HepG2 (cell line): ENCODE data around the gene OR10P1. TPM values are rescaled to one million over a fixed set of nuclear protein-coding genes. Genes with fewer than 3 reads are reported as not detected.
A peak's percentile ranks its signal among the peaks of the same experiment; 100 is the strongest.

ENCODE experiments used
- ATF7 ChIP-seq, 2 experiments: fragments of 450-650 bp in 1 of 2; sonication (generic) in 1 of 2; formaldehyde crosslinking in 1 of 2; IDR thresholded peaks; 2 replicates each; pipeline versions ENCODE4 v1.4.0 to v1.6.1; 2016 to 2020; ENCODE audit warnings: antibody characterized with exemption in 1 of 2, mild to moderate bottlenecking in 1 of 2, missing genetic modification reagents in 1 of 2
- ATM ChIP-seq: fragments of 450-650 bp; IDR thresholded peaks from 2 replicates; pipeline ENCODE4 v1.7.1; 2017; ENCODE audit warnings: mild to moderate bottlenecking, borderline replicate concordance
- CAMTA2 ChIP-seq: sonication (generic); formaldehyde crosslinking; IDR thresholded peaks from 2 replicates; pipeline ENCODE4 v1.4.0; 2020; ENCODE audit warnings: mild to moderate bottlenecking, missing genetic modification reagents, borderline replicate concordance
- CEBPB ChIP-seq: IDR thresholded peaks from 2 replicates; pipeline ENCODE4 v1.6.1; 2011; ENCODE audit warnings: low read depth, low read length, improper control_type of control experiment, borderline replicate concordance
- ELF4 ChIP-seq: sonication (generic); formaldehyde crosslinking; IDR thresholded peaks from 2 replicates; pipeline ENCODE4 v1.5.0; 2020; ENCODE audit warnings: missing genetic modification reagents, mild to moderate bottlenecking, moderate library complexity, borderline replicate concordance
- FOXP1 ChIP-seq, 2 experiments: fragments of 450-650 bp in 1 of 2; IDR thresholded peaks; 2 replicates each; pipeline ENCODE4 v1.6.1; 2017 to 2018; ENCODE audit warnings: antibody characterized with exemption in 1 of 2
- GLI4 ChIP-seq: sonication (generic); formaldehyde crosslinking; IDR thresholded peaks from 2 replicates; pipeline ENCODE4 v1.5.1; 2020; ENCODE audit warnings: missing genetic modification reagents, mild to moderate bottlenecking, moderate library complexity, borderline replicate concordance
- HNF4A ChIP-seq: sonication (generic); formaldehyde crosslinking; IDR thresholded peaks from 2 replicates; pipeline ENCODE4 v1.4.0; 2020; ENCODE audit warnings: missing genetic modification reagents
- KLF12 ChIP-seq: sonication (generic); formaldehyde crosslinking; IDR thresholded peaks from 2 replicates; pipeline ENCODE4 v1.4.0; 2020; ENCODE audit warnings: missing genetic modification reagents, borderline replicate concordance
- MIXL1 ChIP-seq: IDR thresholded peaks from 2 replicates; pipeline ENCODE4 v1.6.1; 2016
- RBFOX2 ChIP-seq: fragments of 200-400 bp; formaldehyde crosslinking; IDR thresholded peaks from 2 replicates; pipeline ENCODE4 v1.6.1; 2017; ENCODE audit warnings: low read depth, mild to moderate bottlenecking, low read length
- RXRB ChIP-seq: IDR thresholded peaks from 2 replicates; pipeline ENCODE4 v1.6.1; 2016; ENCODE audit warnings: borderline replicate concordance, missing genetic modification reagents, missing compliant biosample characterization
- SMAD3 ChIP-seq: sonication (generic); formaldehyde crosslinking; IDR thresholded peaks from 2 replicates; pipeline ENCODE4 v1.4.0; 2020; ENCODE audit warnings: missing genetic modification reagents
- SOX13 ChIP-seq, 3 experiments: fragments of 450-650 bp in 1 of 3; sonication (generic) in 1 of 3; formaldehyde crosslinking in 1 of 3; IDR thresholded peaks in 2 of 3; conservative IDR thresholded peaks in 1 of 3; 2 replicates each; pipeline versions ENCODE4 v1.5.0 to v1.6.1; 2016 to 2020; ENCODE audit warnings: antibody characterized with exemption in 1 of 3, mild to moderate bottlenecking in 1 of 3, missing compliant biosample characterization in 1 of 3, missing genetic modification reagents in 1 of 3, moderate library complexity in 1 of 3
- SOX5 ChIP-seq: IDR thresholded peaks from 2 replicates; pipeline ENCODE4 v1.6.1; 2016; ENCODE audit warnings: borderline replicate concordance
- SP2 ChIP-seq: sonication (generic); formaldehyde crosslinking; IDR thresholded peaks from 2 replicates; pipeline ENCODE4 v1.5.1; 2020; ENCODE audit warnings: mild to moderate bottlenecking, missing genetic modification reagents
- TAF1 ChIP-seq: sonication (generic); formaldehyde crosslinking; IDR thresholded peaks from 2 replicates; pipeline ENCODE4 v1.4.0; 2020; ENCODE audit warnings: missing genetic modification reagents
- TFDP1 ChIP-seq: IDR thresholded peaks from 2 replicates; pipeline ENCODE4 v1.6.1; 2016; ENCODE audit warnings: missing compliant biosample characterization, missing genetic modification reagents, borderline replicate concordance
- XRCC5 ChIP-seq: fragments of 200-400 bp; formaldehyde crosslinking; optimal IDR thresholded peaks from 2 replicates; pipeline ENCODE3; 2017; ENCODE audit warnings: mild to moderate bottlenecking, low read length
- ZNF124 ChIP-seq: sonication (generic); formaldehyde crosslinking; IDR thresholded peaks from 2 replicates; pipeline ENCODE4 v1.4.0; 2020; ENCODE audit warnings: missing genetic modification reagents
- ZNF512 ChIP-seq: sonication (generic); formaldehyde crosslinking; IDR thresholded peaks from 2 replicates; pipeline ENCODE4 v1.4.0; 2020; ENCODE audit warnings: mild to moderate bottlenecking, missing genetic modification reagents
- ZNF567 ChIP-seq: sonication (generic); formaldehyde crosslinking; IDR thresholded peaks from 2 replicates; pipeline ENCODE4 v1.8.1; 2023; ENCODE audit warnings: mild to moderate bottlenecking, missing genetic modification reagents, borderline replicate concordance
- ZNF768 ChIP-seq: sonication (generic); formaldehyde crosslinking; IDR thresholded peaks from 2 replicates; pipeline ENCODE4 v1.4.0; 2020; ENCODE audit warnings: missing genetic modification reagents
- ZNF772 ChIP-seq: sonication (generic); formaldehyde crosslinking; IDR thresholded peaks from 2 replicates; pipeline ENCODE4 v1.5.0; 2020; ENCODE audit warnings: mild to moderate bottlenecking, missing genetic modification reagents
- polyA plus RNA-seq, 8 experiments: library from polyadenylated mRNA; depleted of rRNA in 3 of 8; stranded (reverse) in 7 of 8; unstranded in 1 of 8; fragments of >200 nt; fragmentation: Illumina TruSeq in 4 of 8; extraction: Trizol in 4 of 8; gene quantifications; 2 replicates each; pipeline versions ENCODE4 v1.2.1 to v1.2.3, GENCODE V29; 2011 to 2016; ENCODE audit warnings: low read depth in 4 of 8, missing spikeins in 1 of 8, mixed read lengths in 1 of 8; ENCODE audit not compliant: insufficient read depth in 1 of 8
- total RNA-seq, 5 experiments: library from RNA; depleted of rRNA; stranded (reverse); fragments of >200 nt; fragmentation: Illumina TruSeq; extraction: Trizol; gene quantifications; 2 replicates each; pipeline ENCODE4 v1.2.3, GENCODE V29; 2016; ENCODE audit warnings: low read depth in 1 of 5
- TF ChIP-seq, protein P1 (sequence below): sonication (generic); formaldehyde crosslinking; IDR thresholded peaks from 2 replicates; pipeline ENCODE4 v1.8.0; 2022; ENCODE audit warnings: mild to moderate bottlenecking, missing genetic modification reagents

The OR10P1 gene
- total and polyA plus RNA-seq, 2 of the 13 experiments (the other 11 are each of a cell fraction or from before 2014, with no cell fraction given), result not detected

- TF ChIP-seq FOXP1 (IDR thresholded peaks at IDR 0.05) (no peak), FOXP1 (CRISPR knock-in tag; IDR thresholded peaks at IDR 0.05) (peak; percentile 13; the same call in 1 of the 2 replicates), ATF7 (IDR thresholded peaks at IDR 0.05) (no peak), ATF7 (CRISPR knock-in tag; IDR thresholded peaks at IDR 0.05) (no peak), ZNF768 (peak; percentile 69; the same call in 1 of the 2 replicates), SOX5 (CRISPR knock-in tag) (peak; percentile 42; the same call in 1 of the 2 replicates), ATM (no peak), CEBPB (no peak), CAMTA2 (CRISPR knock-in tag) (no peak; the same call in 1 of the 2 replicates), ZNF512 (CRISPR knock-in tag) (no peak), KLF12 (CRISPR knock-in tag) (no peak), RXRB (CRISPR knock-in tag) (peak; percentile 33; the same call in 1 of the 2 replicates), SOX13 (IDR thresholded peaks at IDR 0.05) (no peak; the same call in 1 of the 2 replicates), SOX13 (CRISPR knock-in tag; conservative IDR thresholded peaks at IDR 0.05 in 1 of 2, IDR thresholded peaks at IDR 0.05 in 1 of 2) (peak in 1 of 2 experiments; percentile 31; a peak in 1 of 4 replicates), SMAD3 (CRISPR knock-in tag) (peak; percentile 51; the same call in 1 of the 2 replicates), TAF1 (CRISPR knock-in tag) (peak; percentile 88), ZNF567 (CRISPR knock-in tag) (no peak), XRCC5 (peak; percentile 94), ZNF772 (CRISPR knock-in tag) (peak; percentile 80), MIXL1 (0 out of 2 replicates have a peak, but pooled peaks have one; percentile 47), TFDP1 (CRISPR knock-in tag) (no peak), ELF4 (CRISPR knock-in tag) (no peak), SP2 (CRISPR knock-in tag) (no peak), GLI4 (CRISPR knock-in tag) (no peak), ZNF124 (CRISPR knock-in tag) (peak; percentile 52; the same call in 1 of the 2 replicates), RBFOX2 (peak; percentile 54; the same call in 1 of the 2 replicates), HNF4A (CRISPR knock-in tag) (peak; percentile 96)
- TF ChIP-seq, protein P1, sequence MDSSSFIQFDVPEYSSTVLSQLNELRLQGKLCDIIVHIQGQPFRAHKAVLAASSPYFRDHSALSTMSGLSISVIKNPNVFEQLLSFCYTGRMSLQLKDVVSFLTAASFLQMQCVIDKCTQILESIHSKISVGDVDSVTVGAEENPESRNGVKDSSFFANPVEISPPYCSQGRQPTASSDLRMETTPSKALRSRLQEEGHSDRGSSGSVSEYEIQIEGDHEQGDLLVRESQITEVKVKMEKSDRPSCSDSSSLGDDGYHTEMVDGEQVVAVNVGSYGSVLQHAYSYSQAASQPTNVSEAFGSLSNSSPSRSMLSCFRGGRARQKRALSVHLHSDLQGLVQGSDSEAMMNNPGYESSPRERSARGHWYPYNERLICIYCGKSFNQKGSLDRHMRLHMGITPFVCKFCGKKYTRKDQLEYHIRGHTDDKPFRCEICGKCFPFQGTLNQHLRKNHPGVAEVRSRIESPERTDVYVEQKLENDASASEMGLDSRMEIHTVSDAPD, result no peak
Measured at GRCh38 chr12:55681142-55682077, 44.7 kb downstream of the OR10P1 start (continued).
